HFFc6 (cell line): Measurements from ENCODE around the gene SIAH2. TPM values are rescaled to one million over a fixed set of nuclear protein-coding genes. Genes with fewer than 3 reads are reported as not detected.

Experiments
- DNase-seq: peaks from one replicate; pipeline ENCODE4 v3.0.0-alpha.2; 2018
- H3K27ac Mint-ChIP-seq: 2 replicates; pipeline ENCODE4 v1.8.0; 2020; ENCODE audit warnings: mild to moderate bottlenecking, mixed read lengths
- H3K27me3 Mint-ChIP-seq: 2 replicates; pipeline ENCODE4 v1.8.0; 2021; ENCODE audit warnings: mild to moderate bottlenecking, moderate library complexity, mixed read lengths; ENCODE audit not compliant: insufficient read depth
- H3K36me3 Mint-ChIP-seq: 2 replicates; pipeline ENCODE4 v1.8.0; 2021; ENCODE audit warnings: low read depth, mixed read lengths
- H3K4me1 Mint-ChIP-seq: 2 replicates; pipeline ENCODE4 v1.8.0; 2020; ENCODE audit warnings: low read depth, mixed read lengths
- H3K4me3 Mint-ChIP-seq: 2 replicates; pipeline ENCODE4 v1.8.0; 2020; ENCODE audit warnings: mild to moderate bottlenecking, moderate library complexity, mixed read lengths
- H3K9me3 Mint-ChIP-seq: 2 replicates; pipeline ENCODE4 v1.8.0; 2020; ENCODE audit warnings: mild to moderate bottlenecking, mixed read lengths
- CTCF ChIP-seq: fragments of 200-600 bp; sonication (generic); IDR thresholded peaks from 2 replicates; pipeline ENCODE4 v1.5.0; 2021; ENCODE audit warnings: antibody characterized with exemption, mild to moderate bottlenecking
- total RNA-seq, 6 experiments: library from RNA; stranded (reverse); fragmentation: NEBNext Ultra II Directional; extraction: Animal tissue kit (Norgen Biotek cat#: 25700); gene quantifications; 2 replicates in 1 of 6; 3 replicates in 5 of 6; pipeline ENCODE4 v1.2.3, GENCODE V29; 2021

SIAH2 gene
- total RNA-seq, 6 experiments from 2014 or later, result 14.6 to 18.2 (median 15.9) TPM

GRCh38 chr3:150773616-150774192, 10.7 kb upstream of the SIAH2 start:
- no peak overlapping the region for H3K4me3 Mint-ChIP-seq
- no peak for DNase-seq
- no peaks in the 10 kb centered on the region; the same call in 1 of the 2 replicates for H3K27me3 Mint-ChIP-seq
- no peaks in the 10 kb centered on the region for H3K36me3 Mint-ChIP-seq
- no peaks in the 10 kb centered on the region for H3K9me3 Mint-ChIP-seq
- no peak overlapping the region for H3K27ac Mint-ChIP-seq
- H3K4me1 Mint-ChIP-seq, result peaks cover 24% of the 10 kb centered on the region
- TF ChIP-seq CTCF, result no peak

GRCh38 chr3:150771600-150771999, 8.6 kb upstream of the SIAH2 start:
- TF ChIP-seq CTCF, result no peak
- DNase-seq, result no peak
- H3K4me1 Mint-ChIP-seq, result peaks cover 28% of the 10 kb centered on the region
- H3K27me3 Mint-ChIP-seq, result no peaks in the 10 kb centered on the region; the same call in 1 of the 2 replicates
- H3K9me3 Mint-ChIP-seq, result no peaks in the 10 kb centered on the region
- no peaks in the 10 kb centered on the region for H3K36me3 Mint-ChIP-seq
- H3K27ac Mint-ChIP-seq, result no peak overlapping the region
- H3K4me3 Mint-ChIP-seq, result no peak overlapping the region

- H3K4me1 Mint-ChIP-seq, result peaks cover 37% of the 10 kb centered on the region
- no peak for TF ChIP-seq CTCF
- H3K9me3 Mint-ChIP-seq, result no peaks in the 10 kb centered on the region
- H3K4me3 Mint-ChIP-seq, result no peak overlapping the region
- no peaks in the 10 kb centered on the region; the same call in 1 of the 2 replicates for H3K27me3 Mint-ChIP-seq
- no peaks in the 10 kb centered on the region for H3K36me3 Mint-ChIP-seq
- DNase-seq, result no peak
- no peak overlapping the region for H3K27ac Mint-ChIP-seq
Measured at GRCh38 chr3:150770681-150771080, 7.7 kb upstream of the SIAH2 start.

- H3K36me3 Mint-ChIP-seq, result no peaks in the 10 kb centered on the region
Measured at GRCh38 chr3:150766742-150767141, 3.8 kb upstream of the SIAH2 start.

GRCh38 chr3:150765949-150766720, 3.2 kb upstream of the SIAH2 start:
- no peaks in the 10 kb centered on the region; the same call in 1 of the 2 replicates for H3K27me3 Mint-ChIP-seq
- no peak overlapping the region for H3K4me3 Mint-ChIP-seq
- TF ChIP-seq CTCF, result no peak
- peak; percentile 48 for DNase-seq
- peaks cover 42% of the 10 kb centered on the region for H3K4me1 Mint-ChIP-seq
- H3K36me3 Mint-ChIP-seq, result no peaks in the 10 kb centered on the region
- no peaks in the 10 kb centered on the region for H3K9me3 Mint-ChIP-seq
- no peak overlapping the region for H3K27ac Mint-ChIP-seq

More at GRCh38 chr3:150766742-150767141, 3.8 kb upstream of the SIAH2 start:
- no peaks in the 10 kb centered on the region for H3K9me3 Mint-ChIP-seq
- H3K4me3 Mint-ChIP-seq, result no peak overlapping the region
- peaks cover 43% of the 10 kb centered on the region for H3K4me1 Mint-ChIP-seq
- DNase-seq, result no peak
- no peak for TF ChIP-seq CTCF
- no peak overlapping the region for H3K27ac Mint-ChIP-seq
- H3K27me3 Mint-ChIP-seq, result no peaks in the 10 kb centered on the region; the same call in 1 of the 2 replicates
